ENCODE measurements around the gene C16orf74.

DNA sequence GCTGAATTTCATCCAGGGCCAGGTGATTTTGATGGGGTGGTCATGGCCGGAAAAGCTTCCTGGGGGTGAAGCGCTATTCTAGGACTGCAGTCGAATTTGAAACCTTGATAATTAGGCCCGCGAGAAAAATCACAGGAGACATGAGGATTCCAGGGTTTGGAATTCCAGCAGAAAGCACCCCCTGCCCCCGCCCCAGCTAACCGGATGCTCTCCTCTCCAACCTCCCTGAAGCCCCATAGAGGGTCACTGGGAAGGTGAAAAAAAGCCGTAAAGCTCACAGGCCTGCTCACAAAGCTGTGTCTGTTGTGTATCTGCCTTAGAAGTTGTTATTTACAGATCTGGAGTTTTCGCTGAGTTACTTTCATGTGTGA, 61.0 kb downstream of the C16orf74 start:
- TF ChIP-seq POLR2A (IDR thresholded peaks at IDR 0.05; ENCODE audit: low read depth, low read length) (no peak), POLR2AphosphoS5 (IDR thresholded peaks at IDR 0.05; ENCODE audit: low read depth, low read length) (no peak), TAF1 (IDR thresholded peaks at IDR 0.05; ENCODE audit: borderline replicate concordance, low read depth, low read length) (no peak)

Data from GM12892 (cell line).